HTERT RPE-1 (cell line): Measurements from ENCODE around the gene SMCO2.

Experiments
- in situ Hi-C: fragments of 300-500 bp; cut with MboI; formaldehyde crosslinking; loops from 4 replicates; pipeline ENCODE4 v1.14.3; 2020; ENCODE audit warnings: low sequenced_read_pairs

The SMCO2 gene

GRCh38 chr12:27446436-27446835 is at the start of gene SMCO2:
TSS of gene SMCO2 (plus strand) at chr12:27446736. CDS start at chr12:27470632, 23,896 bp downstream.
- in situ Hi-C loops = no loop called here

GRCh38 chr12:27398466-27398865 is 48.1 kb upstream of the SMCO2 start:
- in situ Hi-C loops = no loop called here

- in situ Hi-C loops = no loop called here
Measured at GRCh38 chr12:27399074-27399473, 47.5 kb upstream of the SMCO2 start.

GRCh38 chr12:27400856-27401354 is 45.6 kb upstream of the SMCO2 start:
- in situ Hi-C loops = no loop called here

GRCh38 chr12:27412047-27412446 is 34.5 kb upstream of the SMCO2 start:
- in situ Hi-C loops = no loop called here

GRCh38 chr12:27422697-27423096 is 23.8 kb upstream of the SMCO2 start:
- in situ Hi-C loops = no loop called here

GRCh38 chr12:27424631-27425230 is 21.8 kb upstream of the SMCO2 start:
- in situ Hi-C loops = no loop called here

- in situ Hi-C loops = no loop called here
Measured at GRCh38 chr12:27425306-27425705, 21.2 kb upstream of the SMCO2 start.

- in situ Hi-C loops = no loop called here
Measured at GRCh38 chr12:27426743-27427487, 19.6 kb upstream of the SMCO2 start.

- in situ Hi-C loops = no loop called here
Measured at GRCh38 chr12:27427824-27428223, 18.7 kb upstream of the SMCO2 start.

- in situ Hi-C loops = no loop called here
Measured at GRCh38 chr12:27428466-27428865, 18.1 kb upstream of the SMCO2 start.

- in situ Hi-C loops = no loop called here
Measured at GRCh38 chr12:27429606-27430005, 16.9 kb upstream of the SMCO2 start.

GRCh38 chr12:27431185-27431584 is 15.4 kb upstream of the SMCO2 start:
- in situ Hi-C loops = no loop called here

GRCh38 chr12:27434673-27435565 is 11.6 kb upstream of the SMCO2 start:
- in situ Hi-C loops = no loop called here

GRCh38 chr12:27436029-27436428 is 10.5 kb upstream of the SMCO2 start:
- in situ Hi-C loops = no loop called here

- in situ Hi-C loops = no loop called here
Measured at GRCh38 chr12:27436768-27437167, 9.8 kb upstream of the SMCO2 start.

- in situ Hi-C loops = no loop called here
Measured at GRCh38 chr12:27437839-27438238, 8.7 kb upstream of the SMCO2 start.

GRCh38 chr12:27447761-27448160 is 1.2 kb downstream of the SMCO2 start:
- in situ Hi-C loops = no loop called here

GRCh38 chr12:27449026-27449425 is 2.5 kb downstream of the SMCO2 start:
- in situ Hi-C loops = no loop called here

- in situ Hi-C loops = no loop called here
Measured at GRCh38 chr12:27449893-27450534, 3.5 kb downstream of the SMCO2 start.
